Measurements from ENCODE around the gene PLCG2.
A peak's percentile ranks its signal among the peaks of the same experiment; 100 is the strongest.

The PLCG2 gene

DNA sequence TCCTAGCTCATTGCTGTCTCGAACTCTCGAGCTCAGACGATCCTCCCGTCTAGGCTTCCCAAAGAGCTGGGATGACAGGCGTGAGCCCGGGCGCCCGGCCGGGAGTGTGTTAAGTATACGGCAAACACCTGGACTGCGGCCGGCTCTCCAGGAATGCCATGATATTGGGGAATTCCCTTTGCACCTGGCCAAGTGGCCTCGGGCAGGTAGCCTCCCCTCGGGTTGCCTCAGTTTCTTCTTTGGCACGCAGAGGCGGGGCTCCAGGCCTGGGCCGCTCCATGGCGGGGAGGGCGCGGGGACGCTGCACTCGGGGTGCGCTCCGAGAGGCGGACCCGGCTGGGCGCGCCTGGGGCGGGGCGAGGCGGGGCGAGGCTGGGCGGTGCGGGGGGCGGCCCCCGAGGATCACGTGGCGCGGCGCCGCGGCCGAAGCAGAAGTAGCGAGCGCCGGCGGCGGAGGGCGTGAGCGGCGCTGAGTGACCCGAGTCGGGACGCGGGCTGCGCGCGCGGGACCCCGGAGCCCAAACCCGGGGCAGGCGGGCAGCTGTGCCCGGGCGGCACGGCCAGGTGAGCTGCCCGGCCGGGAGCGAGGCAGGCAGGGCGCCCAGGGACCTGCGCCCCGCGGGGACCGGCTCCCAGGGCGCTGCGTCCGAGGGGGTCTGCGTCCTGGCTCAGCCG is at the start of gene PLCG2:
PLCG2 (plus strand) TSS at position 431 of the 675 bp plus-strand sequence. CDS start 6,699 bp downstream, outside the sequence.
- peak within 1 kb of the TSS; percentile 4 for H3K9ac ChIP-seq (ENCODE audit: low read length)
- H3K36me3 ChIP-seq (ENCODE audit: control insufficient read depth, insufficient read depth, low read length) = no peaks in the 10 kb centered on the region
- no peak within 1 kb of the TSS for H3K27ac ChIP-seq (ENCODE audit: low read depth, low read length)
- peaks cover 4% of the 10 kb centered on the region for H3K27me3 ChIP-seq (ENCODE audit: control insufficient read depth, insufficient read depth, low read length)
- H3K4me1 ChIP-seq (ENCODE audit: control insufficient read depth, insufficient read depth, low read length) = no peaks in the 10 kb centered on the region
- H3K4me3 ChIP-seq (ENCODE audit: low read length) = peak within 1 kb of the TSS; percentile 55

DNA sequence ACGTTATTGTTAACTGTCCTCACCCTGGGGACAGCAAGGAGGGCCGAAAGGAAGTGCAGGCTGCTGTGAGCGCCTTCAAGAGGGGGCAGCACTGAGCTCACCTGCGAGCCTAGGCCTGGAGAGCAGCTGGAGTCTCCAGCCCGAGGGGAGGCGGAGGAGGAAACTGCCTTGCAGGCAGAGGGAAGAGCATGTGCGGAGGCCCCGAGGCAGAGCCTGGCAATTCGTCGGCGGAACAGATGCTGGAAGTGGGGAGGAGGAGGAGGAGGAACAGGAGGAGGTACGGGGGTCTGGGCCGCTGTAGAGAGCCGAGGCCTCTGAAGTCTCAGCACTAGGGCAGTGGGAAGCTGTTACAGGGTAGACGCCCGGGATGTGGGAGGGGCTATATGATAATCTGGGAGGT is 49.6 kb upstream of the PLCG2 start:
- Histone ChIP-seq H3K4me1 (ENCODE audit: control insufficient read depth, insufficient read depth, low read length) (no peaks in the 10 kb centered on the region), H3K4me3 (ENCODE audit: low read length) (no peak overlapping the region), H3K36me3 (ENCODE audit: control insufficient read depth, insufficient read depth, low read length) (no peaks in the 10 kb centered on the region), H3K27ac (ENCODE audit: low read depth, low read length) (no peak overlapping the region), H3K27me3 (ENCODE audit: control insufficient read depth, insufficient read depth, low read length) (no peaks in the 10 kb centered on the region), H3K9ac (ENCODE audit: low read length) (no peak overlapping the region)

- Histone ChIP-seq H3K9ac (ENCODE audit: low read length) (peak overlapping the region; percentile 3), H3K4me3 (ENCODE audit: low read length) (peak overlapping the region; percentile 16), H3K36me3 (ENCODE audit: control insufficient read depth, insufficient read depth, low read length) (no peaks in the 10 kb centered on the region), H3K27ac (ENCODE audit: low read depth, low read length) (peak overlapping the region; percentile 64), H3K27me3 (ENCODE audit: control insufficient read depth, insufficient read depth, low read length) (no peaks in the 10 kb centered on the region), H3K4me1 (ENCODE audit: control insufficient read depth, insufficient read depth, low read length) (no peaks in the 10 kb centered on the region)
Measured at GRCh38 chr16:81730090-81731051, 48.7 kb upstream of the PLCG2 start.

- no peaks in the 10 kb centered on the region for H3K4me1 ChIP-seq (ENCODE audit: control insufficient read depth, insufficient read depth, low read length)
- H3K27me3 ChIP-seq (ENCODE audit: control insufficient read depth, insufficient read depth, low read length) = no peaks in the 10 kb centered on the region
- no peaks in the 10 kb centered on the region for H3K36me3 ChIP-seq (ENCODE audit: control insufficient read depth, insufficient read depth, low read length)
- H3K4me3 ChIP-seq (ENCODE audit: low read length) = no peak overlapping the region
- H3K27ac ChIP-seq (ENCODE audit: low read depth, low read length) = no peak overlapping the region
- H3K9ac ChIP-seq (ENCODE audit: low read length) = no peak overlapping the region
Measured at GRCh38 chr16:81731649-81732048, 47.4 kb upstream of the PLCG2 start.

GRCh38 chr16:81732699-81733098 is 46.4 kb upstream of the PLCG2 start:
- H3K9ac ChIP-seq (ENCODE audit: low read length) = no peak overlapping the region
- H3K4me1 ChIP-seq (ENCODE audit: control insufficient read depth, insufficient read depth, low read length) = no peaks in the 10 kb centered on the region
- no peaks in the 10 kb centered on the region for H3K27me3 ChIP-seq (ENCODE audit: control insufficient read depth, insufficient read depth, low read length)
- H3K36me3 ChIP-seq (ENCODE audit: control insufficient read depth, insufficient read depth, low read length) = no peaks in the 10 kb centered on the region
- no peak overlapping the region for H3K27ac ChIP-seq (ENCODE audit: low read depth, low read length)
- no peak overlapping the region for H3K4me3 ChIP-seq (ENCODE audit: low read length)

- no peaks in the 10 kb centered on the region for H3K4me1 ChIP-seq (ENCODE audit: control insufficient read depth, insufficient read depth, low read length)
Measured at GRCh38 chr16:81733295-81733694, 45.8 kb upstream of the PLCG2 start.

DNA sequence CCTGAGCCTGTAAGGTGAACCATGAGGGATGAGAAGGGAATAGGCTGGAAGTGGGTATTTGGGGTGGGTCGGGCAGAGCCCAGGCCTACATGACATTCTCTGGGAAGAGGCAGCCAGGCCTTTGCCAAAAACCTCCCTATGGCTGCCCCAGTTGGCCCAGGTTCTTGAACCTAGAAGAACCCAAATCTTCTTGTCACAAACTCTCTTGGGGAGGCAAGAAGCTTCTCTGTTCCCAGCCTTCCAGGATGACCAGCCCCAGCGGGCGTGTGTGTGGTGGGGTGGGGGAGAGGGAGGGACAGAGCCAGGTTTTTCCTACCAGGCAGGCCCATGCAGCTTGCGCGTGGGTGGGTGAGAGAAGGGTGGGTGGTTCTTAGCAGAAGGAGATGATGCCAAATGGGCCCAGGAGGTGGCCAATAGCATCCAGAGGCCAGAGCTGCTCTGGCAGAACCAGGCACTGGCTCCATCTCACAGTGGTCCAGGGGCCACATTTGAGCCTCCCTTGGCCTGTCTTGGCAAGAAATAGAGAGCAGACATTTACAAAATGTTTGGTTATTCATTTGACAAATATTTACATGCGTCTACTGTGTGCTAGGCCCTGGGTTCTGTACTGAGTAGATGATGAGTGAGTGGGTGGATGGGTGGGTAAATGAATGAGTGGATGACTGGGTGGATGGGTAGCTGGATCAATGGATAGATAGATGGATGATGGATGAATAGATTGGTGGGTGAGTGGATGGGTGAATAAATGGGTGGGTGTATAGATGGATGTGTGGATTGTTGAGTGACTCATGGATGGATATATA is 44.3 kb upstream of the PLCG2 start:
- Histone ChIP-seq H3K27ac (ENCODE audit: low read depth, low read length) (no peak overlapping the region), H3K4me1 (ENCODE audit: control insufficient read depth, insufficient read depth, low read length) (no peaks in the 10 kb centered on the region), H3K36me3 (ENCODE audit: control insufficient read depth, insufficient read depth, low read length) (no peaks in the 10 kb centered on the region), H3K27me3 (ENCODE audit: control insufficient read depth, insufficient read depth, low read length) (no peaks in the 10 kb centered on the region), H3K4me3 (ENCODE audit: low read length) (no peak overlapping the region), H3K9ac (ENCODE audit: low read length) (no peak overlapping the region)

More at GRCh38 chr16:81733295-81733694, 45.8 kb upstream of the PLCG2 start:
- Histone ChIP-seq H3K9ac (ENCODE audit: low read length) (no peak overlapping the region), H3K27ac (ENCODE audit: low read depth, low read length) (no peak overlapping the region), H3K4me3 (ENCODE audit: low read length) (no peak overlapping the region), H3K36me3 (ENCODE audit: control insufficient read depth, insufficient read depth, low read length) (no peaks in the 10 kb centered on the region), H3K27me3 (ENCODE audit: control insufficient read depth, insufficient read depth, low read length) (no peaks in the 10 kb centered on the region)

DNA sequence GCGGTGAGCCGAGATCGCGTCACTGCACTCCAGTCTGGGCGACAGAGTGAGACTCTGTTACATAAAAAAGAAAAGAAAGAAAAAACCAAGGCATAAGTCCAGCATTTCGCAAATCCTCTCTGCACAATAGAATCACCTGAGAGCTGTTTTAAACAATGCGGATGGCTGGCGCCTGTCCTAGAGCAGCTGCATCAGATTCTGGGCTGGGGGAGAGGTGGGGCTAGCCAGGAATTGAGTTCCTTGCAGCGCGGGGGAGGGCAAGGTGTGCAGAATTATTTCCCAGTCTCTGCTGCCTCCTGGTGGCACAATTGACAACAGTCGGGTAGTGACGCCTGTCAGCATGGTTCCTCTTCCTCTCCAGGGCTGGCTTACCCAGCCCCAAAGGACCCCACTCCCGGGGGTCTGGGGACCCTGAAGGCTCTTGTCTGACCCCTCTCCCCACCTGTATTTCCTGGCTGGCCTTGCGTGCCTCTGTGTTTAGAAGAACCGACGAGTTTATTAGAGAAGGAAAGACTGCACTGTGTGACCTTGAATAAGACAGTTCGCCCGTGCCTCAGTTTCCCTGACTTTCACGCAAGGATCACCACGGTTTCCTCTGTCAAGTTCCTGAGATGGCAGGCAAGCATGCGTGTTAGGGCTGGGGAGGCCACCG is 41.1 kb upstream of the PLCG2 start:
- Histone ChIP-seq H3K27ac (ENCODE audit: low read depth, low read length) (no peak overlapping the region), H3K36me3 (ENCODE audit: control insufficient read depth, insufficient read depth, low read length) (no peaks in the 10 kb centered on the region), H3K27me3 (ENCODE audit: control insufficient read depth, insufficient read depth, low read length) (no peaks in the 10 kb centered on the region), H3K4me1 (ENCODE audit: control insufficient read depth, insufficient read depth, low read length) (no peaks in the 10 kb centered on the region), H3K4me3 (ENCODE audit: low read length) (peak overlapping the region; percentile 71), H3K9ac (ENCODE audit: low read length) (no peak overlapping the region)

DNA sequence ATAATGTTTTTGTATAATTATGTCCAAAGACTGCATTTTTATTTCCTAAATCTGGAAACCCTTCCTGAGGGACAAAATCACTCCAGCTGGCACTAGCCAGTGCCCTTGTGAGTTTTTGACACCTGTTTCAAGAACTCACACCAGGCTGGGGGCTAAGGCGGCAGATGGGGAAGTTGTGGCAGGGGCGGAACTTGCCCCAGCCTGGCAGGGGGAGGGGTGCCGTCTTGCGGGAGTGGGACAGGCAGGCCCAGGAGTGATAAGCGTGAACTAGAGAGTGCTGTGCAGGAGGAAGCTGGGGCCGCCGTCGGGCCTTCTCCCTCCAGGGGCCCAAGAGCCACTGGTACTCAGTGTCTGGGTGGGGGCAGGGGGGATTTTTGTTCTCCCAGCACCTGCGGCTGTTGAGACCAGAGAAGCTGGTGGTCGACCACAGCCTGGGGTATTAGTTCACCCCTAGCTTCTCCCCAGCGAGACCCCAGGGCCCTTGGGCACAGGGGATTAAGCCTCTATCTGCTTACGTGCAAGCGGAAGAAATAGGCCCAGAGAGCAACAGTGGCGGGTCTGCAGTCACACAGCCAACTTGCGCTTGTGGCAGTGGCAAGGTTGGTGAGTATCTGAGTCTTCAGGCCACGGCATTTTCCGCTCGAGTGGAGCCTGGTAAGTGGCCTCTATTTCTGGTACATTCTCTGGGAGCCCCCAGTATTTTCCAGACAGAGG is 40.2 kb upstream of the PLCG2 start:
- Histone ChIP-seq H3K4me3 (ENCODE audit: low read length) (no peak overlapping the region), H3K9ac (ENCODE audit: low read length) (no peak overlapping the region), H3K27me3 (ENCODE audit: control insufficient read depth, insufficient read depth, low read length) (no peaks in the 10 kb centered on the region), H3K4me1 (ENCODE audit: control insufficient read depth, insufficient read depth, low read length) (no peaks in the 10 kb centered on the region), H3K27ac (ENCODE audit: low read depth, low read length) (no peak overlapping the region), H3K36me3 (ENCODE audit: control insufficient read depth, insufficient read depth, low read length) (no peaks in the 10 kb centered on the region)

DNA sequence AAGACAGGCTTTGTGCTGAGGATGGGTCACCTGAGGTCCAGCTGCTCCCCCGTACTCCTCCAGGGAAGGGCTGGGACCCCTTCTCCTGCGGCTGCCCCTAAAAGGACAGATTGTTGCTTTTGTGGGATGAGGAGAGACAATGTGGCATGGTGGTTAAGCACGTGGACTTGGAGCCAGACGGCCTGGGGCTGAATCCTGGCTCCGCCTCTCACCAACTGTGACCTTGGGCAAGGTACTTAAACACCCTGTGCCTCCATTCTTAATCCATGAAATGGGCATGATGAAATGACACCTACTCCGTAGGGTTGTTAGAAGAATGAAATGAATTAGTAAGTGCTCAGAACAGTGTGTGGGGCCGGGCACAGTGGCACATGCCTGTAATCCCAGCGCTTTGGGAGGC is 39.6 kb upstream of the PLCG2 start:
- H3K36me3 ChIP-seq (ENCODE audit: control insufficient read depth, insufficient read depth, low read length) = no peaks in the 10 kb centered on the region
- no peaks in the 10 kb centered on the region for H3K27me3 ChIP-seq (ENCODE audit: control insufficient read depth, insufficient read depth, low read length)
- no peak overlapping the region for H3K9ac ChIP-seq (ENCODE audit: low read length)
- no peak overlapping the region for H3K4me3 ChIP-seq (ENCODE audit: low read length)
- no peaks in the 10 kb centered on the region for H3K4me1 ChIP-seq (ENCODE audit: control insufficient read depth, insufficient read depth, low read length)
- no peak overlapping the region for H3K27ac ChIP-seq (ENCODE audit: low read depth, low read length)

DNA sequence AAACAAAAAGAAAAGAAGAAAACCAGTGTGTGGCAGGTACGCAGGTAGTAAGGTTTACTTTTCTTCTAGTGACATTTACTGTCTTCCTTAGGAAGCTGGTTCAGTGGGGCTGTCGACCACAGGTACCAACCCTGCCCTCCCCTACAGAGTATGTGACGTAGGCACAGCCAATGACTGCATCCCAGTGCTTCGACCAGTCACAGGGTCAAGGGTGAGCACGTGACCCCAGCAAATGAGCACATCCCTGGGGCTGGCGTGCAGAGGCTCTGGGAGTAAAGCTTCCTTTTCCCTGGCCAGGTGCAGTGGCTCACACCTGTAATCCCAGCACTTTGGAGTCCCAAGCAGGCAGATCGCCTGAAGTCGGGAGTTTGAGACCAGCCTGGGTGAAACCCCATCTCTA is 38.9 kb upstream of the PLCG2 start:
- Histone ChIP-seq H3K36me3 (ENCODE audit: control insufficient read depth, insufficient read depth, low read length) (no peaks in the 10 kb centered on the region), H3K27me3 (ENCODE audit: control insufficient read depth, insufficient read depth, low read length) (no peaks in the 10 kb centered on the region), H3K9ac (ENCODE audit: low read length) (no peak overlapping the region), H3K4me3 (ENCODE audit: low read length) (no peak overlapping the region), H3K27ac (ENCODE audit: low read depth, low read length) (no peak overlapping the region), H3K4me1 (ENCODE audit: control insufficient read depth, insufficient read depth, low read length) (no peaks in the 10 kb centered on the region)
